ENCODE measurements around the gene ZNF397.

- TF ChIP-seq EZH2phosphoT487 (IDR thresholded peaks at IDR 0.05; ENCODE audit: borderline replicate concordance, low read length), result no peak
- TF ChIP-seq CTCF (conservative IDR thresholded peaks at IDR 0.05; ENCODE audit: low read depth, low read length), result no peak
- no peak for TF ChIP-seq EZH2 (IDR thresholded peaks at IDR 0.05; ENCODE audit: low read length, unreplicated experiment)
Measured at GRCh38 chr18:35256947-35257346, 16.1 kb downstream of the ZNF397 start.

All from PC-3 (cell line).